GM12878 (cell line): ENCODE data around the gene NSMCE4A. TPM values are rescaled to one million over a fixed set of nuclear protein-coding genes. Genes with fewer than 3 reads are reported as not detected.

Experiments
- ATAC-seq: fragments of 200-7000 bp; cut with Tn5 transposase; 3 replicates; pipeline ENCODE4 v1.9.1; 2020; ENCODE audit warnings: mild to moderate bottlenecking, moderate library complexity
- BruUV-seq: library from RNA; stranded (reverse); fragments of 400-500 nt; replicated peaks from 2 replicates; lab custom pipeline; 2021; lab: Mats Ljungman, UMichigan
- CTCF ChIA-PET: fragments of 300-600 bp; sonication (Branson Sonifier 250); formaldehyde crosslinking; extraction: SDS; loops from one replicate; lab custom pipeline; 2021; ENCODE audit warnings: inconsistent platforms; lab: Yijun Ruan, JAX
- POLR2A ChIA-PET: fragments of 350-600 bp; formaldehyde crosslinking; extraction: SDS; loops from one replicate; lab custom pipeline; 2021; ENCODE audit warnings: inconsistent platforms; lab: Charles Lee
- RAD21 ChIA-PET: fragments of 300-600 bp; sonication (Branson Sonifier 250); formaldehyde crosslinking; loops from one replicate; lab custom pipeline; 2023; ENCODE audit warnings: antibody characterized with exemption; ENCODE audit not compliant: unreplicated experiment; lab: Charles Lee
- SMC1A ChIA-PET: fragments of 300-600 bp; sonication (Branson Sonifier 250); formaldehyde crosslinking; loops from one replicate; lab custom pipeline; 2023; ENCODE audit not compliant: unreplicated experiment, uncharacterized antibody; lab: Charles Lee
- DNase-seq: peaks from one replicate; pipeline ENCODE4 v3.0.0-alpha.2; 2011; ENCODE audit warnings: low read depth, low spot score
- FAIRE-seq: peaks from 3 replicates; lab custom pipeline; 2011; peaks lifted over from hg19 to GRCh38; lab: Jason Lieb, UNC
- H2AFZ ChIP-seq: 2 replicates; pipeline ENCODE4 v1.6.0; 2011; ENCODE audit warnings: low read depth, low read length, control low read depth; ENCODE audit not compliant: control insufficient read depth
- H3K27ac ChIP-seq: 2 replicates; pipeline ENCODE4 v1.5.1; 2011; ENCODE audit warnings: control low read depth; ENCODE audit not compliant: control insufficient read depth, insufficient read depth
- H3K27me3 ChIP-seq, 2 experiments: replicated peaks in 1 of 2; 2 replicates each; pipeline versions ENCODE4 v1.6.0 to v1.6.1; 2011; ENCODE audit warnings: low read length in 1 of 2; ENCODE audit not compliant: control insufficient read depth in 2 of 2, insufficient read depth in 2 of 2
- H3K36me3 ChIP-seq, 2 experiments: 2 replicates each; pipeline ENCODE4 v1.5.1; 2011; ENCODE audit warnings: low read length in 1 of 2; ENCODE audit not compliant: control insufficient read depth in 2 of 2, insufficient read depth in 2 of 2
- H3K4me1 ChIP-seq: 2 replicates; pipeline ENCODE4 v1.6.1; 2011; ENCODE audit warnings: mild to moderate bottlenecking, low read length, moderate library complexity, mixed read lengths; ENCODE audit not compliant: control insufficient read depth, insufficient read depth
- H3K4me2 ChIP-seq: 2 replicates; pipeline ENCODE4 v1.6.0; 2011; ENCODE audit warnings: control low read depth; ENCODE audit not compliant: control insufficient read depth, insufficient read depth
- H3K4me3 ChIP-seq: fragments of 200-600 bp; sonication (generic); 2 replicates; pipeline ENCODE4 v1.5.1; 2016
- H3K79me2 ChIP-seq: 2 replicates; pipeline ENCODE4 v1.6.0; 2011; ENCODE audit warnings: low read length; ENCODE audit not compliant: control insufficient read depth, insufficient read depth
- H3K9ac ChIP-seq: 2 replicates; pipeline ENCODE4 v1.8.0; 2011; ENCODE audit warnings: low read length, control low read depth, mixed read lengths; ENCODE audit not compliant: control insufficient read depth, insufficient read depth
- H3K9me3 ChIP-seq: replicated peaks from 3 replicates; pipeline ENCODE4 v1.5.1; 2011; ENCODE audit warnings: mild to moderate bottlenecking, low read length; ENCODE audit not compliant: control insufficient read depth, insufficient read depth
- H4K20me1 ChIP-seq: 2 replicates; pipeline ENCODE4 v1.6.0; 2011; ENCODE audit not compliant: control insufficient read depth, insufficient read depth
- BCL11A ChIP-seq: IDR thresholded peaks from 2 replicates; pipeline ENCODE4 v1.6.1; 2011; ENCODE audit warnings: low read depth, low read length
- CBX5 ChIP-seq: sonication (generic); IDR thresholded peaks from 2 replicates; pipeline ENCODE4 v1.6.1; 2016; ENCODE audit warnings: low read depth, moderate library complexity, mild to moderate bottlenecking, inconsistent platforms
- ETV6 ChIP-seq, 2 experiments: fragments of 450-650 bp in 1 of 2; IDR thresholded peaks in 1 of 2; conservative IDR thresholded peaks in 1 of 2; 2 replicates each; pipeline ENCODE4 v1.6.1; 2014; ENCODE audit warnings: antibody characterized with exemption in 1 of 2, borderline replicate concordance in 1 of 2, low read depth in 1 of 2, mild to moderate bottlenecking in 1 of 2, moderate library complexity in 1 of 2
- HDGF ChIP-seq: fragments of 450-650 bp; IDR thresholded peaks from 2 replicates; pipeline ENCODE4 v1.6.1; 2016; ENCODE audit warnings: antibody characterized with exemption
- NR2C2 ChIP-seq: IDR thresholded peaks from 2 replicates; pipeline ENCODE4 v1.6.1; 2011; ENCODE audit warnings: borderline replicate concordance, low read depth; ENCODE audit not compliant: control insufficient read depth, insufficient read length
- POU2F2 ChIP-seq: IDR thresholded peaks from 3 replicates; pipeline ENCODE4 v1.6.1; 2011; ENCODE audit warnings: low read depth, mild to moderate bottlenecking, low read length, borderline replicate concordance
- RFX5 ChIP-seq: IDR thresholded peaks from 2 replicates; pipeline ENCODE4 v1.6.1; 2011; ENCODE audit warnings: low read depth, low read length, improper control_type of control experiment
- SMARCA5 ChIP-seq: fragments of 450-650 bp; IDR thresholded peaks from 2 replicates; pipeline ENCODE4 v1.6.1; 2017; ENCODE audit warnings: mild to moderate bottlenecking
- SRF ChIP-seq, 2 experiments: IDR thresholded peaks; 2 replicates each; pipeline ENCODE4 v1.6.1; 2011; ENCODE audit warnings: low read depth in 2 of 2, low read length in 2 of 2, mild to moderate bottlenecking in 1 of 2, moderate library complexity in 1 of 2
- STAT1 ChIP-seq: fragments of 450-650 bp; conservative IDR thresholded peaks from 2 replicates; pipeline ENCODE4 v1.6.1; 2014; ENCODE audit warnings: antibody characterized with exemption, mild to moderate bottlenecking
- STAT3 ChIP-seq: IDR thresholded peaks from 2 replicates; pipeline ENCODE4 v1.6.1; 2011; ENCODE audit warnings: low read depth, low read length, improper control_type of control experiment
- TAF1 ChIP-seq: IDR thresholded peaks from 2 replicates; pipeline ENCODE4 v1.6.1; 2011; ENCODE audit warnings: mild to moderate bottlenecking, low read depth, low read length, borderline replicate concordance
- WRNIP1 ChIP-seq: IDR thresholded peaks from 2 replicates; pipeline ENCODE4 v1.6.1; 2011; ENCODE audit warnings: low read depth, low read length, improper control_type of control experiment, borderline replicate concordance
- ZNF274 ChIP-seq: IDR thresholded peaks from one replicate; pipeline ENCODE4 v1.8.0; 2011; ENCODE audit not compliant: insufficient read length, insufficient read depth
- ZNF384 ChIP-seq: IDR thresholded peaks from 2 replicates; pipeline ENCODE4 v1.6.1; 2012; ENCODE audit warnings: low read depth, mild to moderate bottlenecking, low read length, improper control_type of control experiment, borderline replicate concordance
- ZSCAN29 ChIP-seq: fragments of 450-650 bp; IDR thresholded peaks from 2 replicates; pipeline ENCODE4 v1.6.1; 2017; ENCODE audit warnings: mild to moderate bottlenecking, moderate library complexity
- WGBS: methylation state at CpG from one replicate; pipeline ENCODE4 v1.1.6; 2016; ENCODE audit warnings: low lambda C conversion rate; ENCODE audit not compliant: insufficient replicate concordance, insufficient coverage; ENCODE audit errors: missing lambda C conversion rate; 5-methylcytosine and 5-hydroxymethylcytosine counted together
- in situ Hi-C: fragments of 300-500 bp; cut with MboI; formaldehyde crosslinking; loops from 9 replicates; pipeline ENCODE4 v1.14.3; 2018; ENCODE audit warnings: mixed read lengths
- intact Hi-C: fragments of 100-400 bp; cut with micrococcal nuclease; formaldehyde crosslinking; loops from one replicate; pipeline ENCODE4 v1.14.2; 2022; ENCODE audit not compliant: unreplicated experiment
- polyA plus RNA-seq, 11 experiments: library from polyadenylated mRNA; depleted of rRNA in 4 of 11; unstranded in 6 of 11; stranded (reverse) in 5 of 11; fragments of >200 nt; fragmentation: Nextera tagmentation in 4 of 11; fragmentation: Illumina TruSeq in 1 of 11; extraction: Ambion mirVana in 4 of 11; extraction: Trizol in 1 of 11; gene quantifications; 1 replicate in 1 of 11; 2 replicates in 10 of 11; pipeline versions ENCODE4 v1.2.1 to v1.2.3, GENCODE V29; 2011 to 2016; ENCODE audit warnings: inconsistent platforms in 2 of 11, missing spikeins in 2 of 11, low read depth in 1 of 11
- total RNA-seq, 4 experiments: library from RNA; depleted of rRNA in 3 of 4; stranded (reverse); fragments of >200 nt in 3 of 4; fragmentation: Illumina TruSeq in 1 of 4; extraction: Trizol in 1 of 4; gene quantifications; 2 replicates each; pipeline versions ENCODE4 v1.2.1 to v1.2.3, GENCODE V29; 2013 to 2021
- TF ChIP-seq, protein P1 (sequence below): IDR thresholded peaks from 2 replicates; pipeline ENCODE4 v1.6.1; 2012; ENCODE audit warnings: low read depth, low read length, improper control_type of control experiment
- TF ChIP-seq, protein P2 (sequence below): fragments of 450-650 bp; IDR thresholded peaks from 2 replicates; pipeline ENCODE4 v1.6.1; 2016; ENCODE audit warnings: mild to moderate bottlenecking, moderate library complexity, borderline replicate concordance
- TF ChIP-seq, protein P3 (sequence below): fragments of 450-650 bp; IDR thresholded peaks from 2 replicates; pipeline ENCODE4 v1.6.1; 2017; ENCODE audit warnings: mild to moderate bottlenecking, moderate library complexity

NSMCE4A gene
- total and polyA plus RNA-seq, 10 of the 15 experiments (the other 5 are each of a cell fraction or from before 2014, with no cell fraction given), result 14.2 to 105 (median 76.1) TPM

DNA sequence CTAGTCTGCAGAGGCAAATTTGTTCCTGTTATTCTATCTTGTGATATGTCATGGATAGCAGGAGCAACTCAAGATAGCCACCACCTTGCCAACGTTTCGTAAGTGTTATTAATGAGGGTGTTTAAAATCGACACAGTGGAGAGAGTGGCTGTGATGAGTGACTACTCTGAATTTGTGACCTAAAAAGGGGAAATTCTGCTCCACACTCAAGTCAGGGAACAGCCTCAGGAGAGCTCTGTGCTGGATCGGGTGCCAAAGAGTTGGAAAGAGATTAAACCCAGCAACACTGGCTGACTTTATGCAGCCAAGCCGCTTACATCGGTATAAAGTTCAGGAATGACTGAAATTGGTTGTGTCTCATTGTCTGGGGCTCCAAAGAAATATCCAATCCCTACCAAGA lies 23.4 kb upstream of the NSMCE4A start:
- no peak for DNase-seq
- TF ChIP-seq, protein P1, sequence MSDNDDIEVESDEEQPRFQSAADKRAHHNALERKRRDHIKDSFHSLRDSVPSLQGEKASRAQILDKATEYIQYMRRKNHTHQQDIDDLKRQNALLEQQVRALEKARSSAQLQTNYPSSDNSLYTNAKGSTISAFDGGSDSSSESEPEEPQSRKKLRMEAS, result no peak
- TF ChIP-seq WRNIP1 (no peak), SMARCA5 (no peak), RFX5 (no peak), CBX5 (no peak), STAT1 (no peak), TAF1 (no peak), STAT3 (no peak), POU2F2 (no peak), ETV6 (conservative IDR thresholded peaks at IDR 0.05 in 1 of 2, IDR thresholded peaks at IDR 0.05 in 1 of 2; ENCODE audit: borderline replicate concordance in 1 of 2, low read depth in 1 of 2) (no peak), BCL11A (no peak), HDGF (no peak), ZNF274 (no peak), SRF (IDR thresholded peaks at IDR 0.05; ENCODE audit: low read depth in 2 of 2, low read length in 2 of 2) (no peak), NR2C2 (no peak), ZNF384 (no peak), ZSCAN29 (no peak)
- TF ChIP-seq, protein P2, sequence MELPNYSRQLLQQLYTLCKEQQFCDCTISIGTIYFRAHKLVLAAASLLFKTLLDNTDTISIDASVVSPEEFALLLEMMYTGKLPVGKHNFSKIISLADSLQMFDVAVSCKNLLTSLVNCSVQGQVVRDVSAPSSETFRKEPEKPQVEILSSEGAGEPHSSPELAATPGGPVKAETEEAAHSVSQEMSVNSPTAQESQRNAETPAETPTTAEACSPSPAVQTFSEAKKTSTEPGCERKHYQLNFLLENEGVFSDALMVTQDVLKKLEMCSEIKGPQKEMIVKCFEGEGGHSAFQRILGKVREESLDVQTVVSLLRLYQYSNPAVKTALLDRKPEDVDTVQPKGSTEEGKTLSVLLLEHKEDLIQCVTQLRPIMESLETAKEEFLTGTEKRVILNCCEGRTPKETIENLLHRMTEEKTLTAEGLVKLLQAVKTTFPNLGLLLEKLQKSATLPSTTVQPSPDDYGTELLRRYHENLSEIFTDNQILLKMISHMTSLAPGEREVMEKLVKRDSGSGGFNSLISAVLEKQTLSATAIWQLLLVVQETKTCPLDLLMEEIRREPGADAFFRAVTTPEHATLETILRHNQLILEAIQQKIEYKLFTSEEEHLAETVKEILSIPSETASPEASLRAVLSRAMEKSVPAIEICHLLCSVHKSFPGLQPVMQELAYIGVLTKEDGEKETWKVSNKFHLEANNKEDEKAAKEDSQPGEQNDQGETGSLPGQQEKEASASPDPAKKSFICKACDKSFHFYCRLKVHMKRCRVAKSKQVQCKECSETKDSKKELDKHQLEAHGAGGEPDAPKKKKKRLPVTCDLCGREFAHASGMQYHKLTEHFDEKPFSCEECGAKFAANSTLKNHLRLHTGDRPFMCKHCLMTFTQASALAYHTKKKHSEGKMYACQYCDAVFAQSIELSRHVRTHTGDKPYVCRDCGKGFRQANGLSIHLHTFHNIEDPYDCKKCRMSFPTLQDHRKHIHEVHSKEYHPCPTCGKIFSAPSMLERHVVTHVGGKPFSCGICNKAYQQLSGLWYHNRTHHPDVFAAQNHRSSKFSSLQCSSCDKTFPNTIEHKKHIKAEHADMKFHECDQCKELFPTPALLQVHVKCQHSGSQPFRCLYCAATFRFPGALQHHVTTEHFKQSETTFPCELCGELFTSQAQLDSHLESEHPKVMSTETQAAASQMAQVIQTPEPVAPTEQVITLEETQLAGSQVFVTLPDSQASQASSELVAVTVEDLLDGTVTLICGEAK, result no peak
- TF ChIP-seq, protein P3, sequence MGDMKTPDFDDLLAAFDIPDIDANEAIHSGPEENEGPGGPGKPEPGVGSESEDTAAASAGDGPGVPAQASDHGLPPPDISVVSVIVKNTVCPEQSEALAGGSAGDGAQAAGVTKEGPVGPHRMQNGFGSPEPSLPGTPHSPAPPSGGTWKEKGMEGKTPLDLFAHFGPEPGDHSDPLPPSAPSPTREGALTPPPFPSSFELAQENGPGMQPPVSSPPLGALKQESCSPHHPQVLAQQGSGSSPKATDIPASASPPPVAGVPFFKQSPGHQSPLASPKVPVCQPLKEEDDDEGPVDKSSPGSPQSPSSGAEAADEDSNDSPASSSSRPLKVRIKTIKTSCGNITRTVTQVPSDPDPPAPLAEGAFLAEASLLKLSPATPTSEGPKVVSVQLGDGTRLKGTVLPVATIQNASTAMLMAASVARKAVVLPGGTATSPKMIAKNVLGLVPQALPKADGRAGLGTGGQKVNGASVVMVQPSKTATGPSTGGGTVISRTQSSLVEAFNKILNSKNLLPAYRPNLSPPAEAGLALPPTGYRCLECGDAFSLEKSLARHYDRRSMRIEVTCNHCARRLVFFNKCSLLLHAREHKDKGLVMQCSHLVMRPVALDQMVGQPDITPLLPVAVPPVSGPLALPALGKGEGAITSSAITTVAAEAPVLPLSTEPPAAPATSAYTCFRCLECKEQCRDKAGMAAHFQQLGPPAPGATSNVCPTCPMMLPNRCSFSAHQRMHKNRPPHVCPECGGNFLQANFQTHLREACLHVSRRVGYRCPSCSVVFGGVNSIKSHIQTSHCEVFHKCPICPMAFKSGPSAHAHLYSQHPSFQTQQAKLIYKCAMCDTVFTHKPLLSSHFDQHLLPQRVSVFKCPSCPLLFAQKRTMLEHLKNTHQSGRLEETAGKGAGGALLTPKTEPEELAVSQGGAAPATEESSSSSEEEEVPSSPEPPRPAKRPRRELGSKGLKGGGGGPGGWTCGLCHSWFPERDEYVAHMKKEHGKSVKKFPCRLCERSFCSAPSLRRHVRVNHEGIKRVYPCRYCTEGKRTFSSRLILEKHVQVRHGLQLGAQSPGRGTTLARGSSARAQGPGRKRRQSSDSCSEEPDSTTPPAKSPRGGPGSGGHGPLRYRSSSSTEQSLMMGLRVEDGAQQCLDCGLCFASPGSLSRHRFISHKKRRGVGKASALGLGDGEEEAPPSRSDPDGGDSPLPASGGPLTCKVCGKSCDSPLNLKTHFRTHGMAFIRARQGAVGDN, result no peak

More for the DNA sequence above, 23.4 kb upstream of the NSMCE4A start:
- Histone ChIP-seq H3K79me2 (no peaks in the 10 kb centered on the region), H3K9ac (no peak overlapping the region), H3K9me3 (no peaks in the 10 kb centered on the region; the same call in 2 of the 3 replicates), H2AFZ (no peak overlapping the region), H3K4me2 (no peak overlapping the region), H3K36me3 (no peaks in the 10 kb centered on the region), H4K20me1 (no peaks in the 10 kb centered on the region), H3K4me1 (no peaks in the 10 kb centered on the region), H3K4me3 (no peak overlapping the region), H3K27me3 (no peaks in the 10 kb centered on the region), H3K27ac (no peak overlapping the region)
- in situ Hi-C loops (no loop called here), intact Hi-C loops (no loop called here)
- BruUV-seq, result no TSS peak
- CTCF ChIA-PET, result no interaction called here
- ATAC-seq (no peak), FAIRE-seq (no peak)
- RAD21 ChIA-PET, result no interaction called here
- POLR2A ChIA-PET, result no interaction called here
- WGBS, result 34% methylated on average over 6 of the region's 6 CpGs
- SMC1A ChIA-PET, result no interaction called here
